Kasumi-1 (cell line): ENCODE measurements around the gene SGF29.
A peak's percentile ranks its signal among the peaks of the same experiment; 100 is the strongest.
"Not testable (repeated sequence)": the region's sequence is repeated elsewhere in the genome, so short reads cannot be mapped to it uniquely, and the experiment has no call there.

Experiments used
- DNase-seq, 2 experiments: peaks; one replicate each; lab custom pipeline; 2025; lab: John Stamatoyannopoulos, UW

SGF29 gene

DNA sequence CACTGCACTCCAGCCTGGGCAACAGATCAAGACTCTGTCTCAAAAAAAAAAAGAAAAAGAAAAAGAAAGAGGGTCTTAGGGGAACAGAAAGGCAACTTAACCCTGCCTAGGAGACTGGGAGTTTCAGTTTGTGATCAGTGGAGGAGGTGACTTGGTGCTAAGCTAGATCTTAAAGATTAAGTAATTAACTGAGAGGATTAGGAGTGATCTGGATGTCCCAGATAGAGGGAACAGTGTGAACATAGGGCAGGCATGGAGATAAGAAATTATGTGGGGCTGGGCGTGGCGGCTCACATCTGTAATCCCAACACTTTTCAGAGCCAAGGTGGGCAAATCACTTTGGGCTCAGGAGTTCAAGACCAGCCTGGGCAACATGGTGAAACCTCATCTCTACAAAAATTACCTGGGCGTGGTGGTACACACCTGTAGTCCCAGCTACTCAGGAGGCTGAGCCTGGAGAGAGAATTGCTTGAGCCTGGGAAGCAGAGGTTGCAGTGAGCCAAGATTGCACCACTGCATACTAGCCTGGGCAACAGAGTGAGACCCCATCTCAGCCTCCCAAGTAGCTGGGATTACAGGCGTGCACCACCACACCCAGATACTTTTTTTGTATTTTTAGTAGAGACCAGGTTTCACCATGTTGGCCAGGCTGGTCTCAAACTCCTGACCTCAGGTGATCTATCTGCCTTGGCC, 12.7 kb downstream of the SGF29 start:
- DNase-seq: not testable (repeated sequence)

DNA sequence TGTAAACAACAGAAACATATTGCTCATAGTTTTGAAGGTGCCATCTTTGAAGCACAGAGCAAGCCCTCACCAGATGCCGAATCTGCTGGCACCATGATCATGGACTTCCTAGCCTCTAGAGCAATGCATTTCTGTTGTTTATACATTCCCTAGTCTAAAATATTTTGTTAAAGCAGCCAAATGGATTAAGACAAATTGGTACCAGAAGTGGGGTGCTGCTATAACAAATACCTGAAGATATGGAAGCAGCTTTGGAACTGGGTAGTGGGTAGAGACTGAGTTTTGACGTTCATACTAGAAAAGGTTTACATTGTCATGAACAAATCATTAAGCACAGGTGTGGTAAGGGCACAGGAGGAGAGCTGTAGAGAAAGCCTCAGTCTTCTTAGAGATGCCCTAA, 13.6 kb downstream of the SGF29 start:
- DNase-seq: no peak

- no peak for DNase-seq
Measured at GRCh38 chr16:28569021-28569420, 15.3 kb downstream of the SGF29 start.

GRCh38 chr16:28569968-28570752, 16.4 kb downstream of the SGF29 start:
- DNase-seq: no peak

DNA sequence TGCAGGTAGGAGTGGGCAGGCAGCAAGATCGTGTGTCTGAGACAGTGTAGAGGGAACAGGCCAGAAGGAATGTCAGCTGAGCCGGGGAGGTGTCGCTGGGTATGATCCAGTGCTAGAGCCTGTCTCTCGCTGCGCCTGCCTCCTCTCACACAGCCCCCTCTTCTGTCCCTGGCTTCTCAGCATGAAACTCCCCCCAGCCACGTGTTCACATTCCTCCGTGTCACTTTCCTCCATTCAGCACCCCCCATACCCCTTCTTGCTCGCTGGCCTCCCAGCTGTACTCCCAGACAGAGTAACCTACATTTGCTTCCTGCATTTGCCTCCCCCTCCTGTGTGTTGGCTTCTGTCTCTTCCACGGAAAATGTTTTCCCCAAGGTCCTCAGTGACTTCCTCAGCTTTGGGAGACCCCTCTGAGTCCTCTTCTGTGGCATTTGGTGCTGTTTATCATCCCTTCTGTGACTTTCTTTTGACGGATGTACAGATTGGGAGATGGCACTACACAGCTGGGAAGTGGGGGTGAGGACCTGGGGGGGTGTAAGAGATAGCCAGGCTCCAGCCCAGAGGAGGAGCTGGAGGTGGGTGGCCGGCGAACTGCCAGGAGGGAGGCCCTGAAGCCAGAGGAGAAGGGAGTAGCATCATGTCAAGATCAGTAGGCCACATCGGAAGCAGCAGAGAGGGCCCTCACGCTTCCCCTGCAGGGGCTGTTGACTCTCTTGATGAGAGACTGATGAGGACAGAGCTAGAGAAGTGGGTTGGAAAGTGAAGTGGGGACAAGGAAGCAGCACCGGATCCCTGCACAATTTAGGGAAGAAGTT, 19.2 kb downstream of the SGF29 start:
- peak; percentile 5 to 7 for DNase-seq

- peak in 1 of 2 experiments; percentile 2 for DNase-seq
Measured at GRCh38 chr16:28573738-28574718, 20.3 kb downstream of the SGF29 start.

DNA sequence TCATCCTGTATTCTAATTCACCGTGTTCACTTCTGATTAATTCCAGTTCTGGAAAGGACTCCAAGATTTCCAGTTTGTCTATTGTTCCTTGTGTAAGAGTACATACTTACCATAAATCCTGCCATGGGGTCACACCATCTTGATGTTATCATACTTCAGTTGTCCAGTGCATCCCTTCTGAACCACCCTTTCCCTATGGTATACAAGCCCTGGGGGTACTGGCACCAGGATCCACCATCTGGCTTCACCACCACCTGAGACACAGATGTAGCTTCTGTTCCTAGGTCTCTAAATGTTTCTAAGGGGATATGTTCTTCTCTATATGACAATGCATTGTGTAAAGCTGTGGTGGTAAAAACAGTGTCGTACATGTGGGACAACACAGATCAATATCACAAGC, 21.2 kb downstream of the SGF29 start:
- no peak for DNase-seq

GRCh38 chr16:28575446-28576109, 21.9 kb downstream of the SGF29 start:
- no peak for DNase-seq

- DNase-seq: no peak
Measured at GRCh38 chr16:28580726-28581315, 27.1 kb downstream of the SGF29 start.

DNA sequence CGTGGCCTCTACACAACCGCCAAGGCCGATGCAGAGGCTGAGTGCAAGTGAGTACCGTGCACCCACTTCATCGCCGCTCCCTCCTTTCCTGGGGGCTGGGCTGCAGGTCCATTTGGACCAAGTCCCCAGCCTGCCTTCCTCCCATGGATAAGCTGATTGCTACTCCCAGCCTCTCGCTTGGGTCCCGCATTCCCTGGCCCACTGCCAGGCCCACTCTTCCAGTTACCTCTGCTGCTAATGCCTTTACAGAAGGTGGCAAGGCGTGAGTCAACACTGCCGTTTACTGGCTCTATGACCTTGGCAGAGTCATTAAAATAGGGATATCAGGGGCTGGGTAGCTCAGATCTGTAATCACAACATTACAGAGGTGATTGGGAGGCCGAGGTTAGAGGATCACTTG, 32.0 kb downstream of the SGF29 start:
- DNase-seq: no peak

DNA sequence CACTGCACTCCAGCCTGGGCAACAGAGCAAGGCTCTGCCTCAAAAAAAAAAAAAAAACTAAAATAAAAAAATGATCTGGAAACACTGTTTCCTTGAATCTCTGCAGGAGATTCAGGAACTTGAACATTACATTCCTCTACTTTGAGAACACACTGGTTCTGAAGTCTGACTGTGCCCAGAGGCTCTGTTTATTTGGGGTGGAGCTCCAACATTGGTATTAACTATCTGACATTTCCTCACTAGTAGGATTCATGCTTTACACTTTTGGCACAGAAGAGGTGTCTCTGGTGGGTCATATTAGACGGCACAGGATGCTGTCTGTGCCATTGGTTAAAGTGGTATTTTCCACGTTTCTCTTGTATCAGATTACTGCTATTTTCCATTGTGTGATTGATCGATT, 32.7 kb downstream of the SGF29 start:
- no peak for DNase-seq

DNA sequence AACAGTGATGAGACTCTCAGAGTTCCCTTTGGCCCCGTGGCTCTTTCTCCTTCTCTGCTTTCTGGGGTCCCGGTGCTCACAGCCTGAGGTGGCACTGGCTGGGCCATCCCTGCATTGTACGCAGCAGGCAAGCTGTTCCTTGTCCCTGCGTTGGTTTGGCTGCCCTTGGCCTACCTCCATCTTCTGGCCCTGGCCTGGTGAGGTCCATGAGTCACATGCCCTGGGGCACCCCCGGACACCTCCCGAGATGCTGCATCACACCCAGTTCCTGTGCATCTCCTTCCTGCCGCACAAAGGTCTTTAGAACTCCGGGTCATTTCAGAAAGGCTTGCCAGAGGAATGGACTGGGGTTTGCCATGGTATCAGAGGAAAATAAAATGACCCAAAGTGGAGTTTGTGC, 33.7 kb downstream of the SGF29 start:
- DNase-seq: no peak

GRCh38 chr16:28589069-28589468, 35.3 kb downstream of the SGF29 start:
- DNase-seq: no peak

- DNase-seq: no peak
Measured at GRCh38 chr16:28589930-28590329, 36.2 kb downstream of the SGF29 start.

GRCh38 chr16:28590384-28591340, 36.9 kb downstream of the SGF29 start:
- DNase-seq: no peak

DNA sequence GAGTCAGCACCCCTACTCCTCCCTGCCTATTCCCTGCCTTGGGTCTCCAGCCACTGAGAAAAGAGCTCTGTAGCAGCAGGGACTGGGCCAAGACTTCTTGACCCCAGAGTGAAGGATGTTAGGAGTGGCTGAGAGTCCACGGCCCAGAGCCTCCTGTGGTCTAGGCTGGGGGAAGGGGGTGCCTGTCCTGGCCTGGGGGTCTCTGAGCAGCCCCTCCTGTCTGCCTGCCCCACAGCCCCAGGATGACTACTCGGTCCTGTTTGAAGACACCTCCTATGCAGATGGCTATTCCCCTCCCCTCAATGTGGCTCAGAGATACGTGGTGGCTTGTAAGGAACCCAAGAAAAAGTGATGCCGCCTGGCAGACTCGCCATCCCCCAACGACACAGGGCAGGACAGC, 37.6 kb downstream of the SGF29 start:
- no peak for DNase-seq

DNA sequence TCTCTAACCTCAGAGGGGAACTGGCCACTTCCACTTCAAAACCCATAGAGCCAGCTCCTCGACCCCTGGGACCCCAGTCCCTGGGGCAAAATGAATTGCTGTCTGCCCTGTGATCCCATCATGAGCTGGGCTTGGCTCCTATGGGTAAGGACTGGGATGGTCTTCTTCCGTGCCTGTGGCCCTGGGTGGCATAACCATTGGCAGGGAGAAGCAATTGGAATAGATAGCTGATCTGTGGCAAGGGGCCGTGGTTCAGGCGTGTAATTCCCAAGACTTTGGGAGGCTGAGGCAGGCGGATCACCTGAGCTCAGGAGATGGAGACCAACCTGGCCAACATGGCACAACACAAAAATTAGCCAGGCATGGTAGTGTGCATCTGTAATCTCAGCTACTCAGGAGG, 38.8 kb downstream of the SGF29 start:
- no peak for DNase-seq

DNA sequence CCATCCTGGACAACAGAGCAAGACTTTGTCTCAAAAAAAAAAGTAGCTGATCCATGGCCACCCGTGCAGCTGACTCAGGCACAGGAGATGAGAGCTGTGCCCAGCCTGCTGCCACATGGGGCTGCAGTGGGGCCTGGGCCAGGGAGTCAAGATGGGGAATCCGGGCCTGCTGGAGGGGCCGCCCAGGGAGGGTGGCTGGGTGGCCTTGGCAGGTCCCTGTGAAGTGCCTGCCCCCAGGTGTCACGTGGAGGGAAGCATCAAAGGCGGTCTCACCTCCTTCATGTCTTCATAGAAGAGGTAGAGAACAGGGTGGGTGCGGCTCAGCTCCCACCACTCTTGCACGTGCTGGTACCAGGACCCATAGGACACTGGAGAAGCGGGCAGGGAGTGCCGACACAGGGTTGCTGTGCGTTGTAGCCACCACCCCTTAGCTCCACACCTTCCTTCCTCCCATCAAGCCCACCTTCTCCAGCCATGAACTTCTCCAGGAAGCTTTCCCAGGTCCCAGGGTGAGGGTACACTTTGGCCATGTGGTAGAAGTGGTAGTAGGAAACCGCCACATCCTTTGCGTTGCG, 39.3 kb downstream of the SGF29 start:
- no peak for DNase-seq

- not testable (repeated sequence) for DNase-seq
Measured at GRCh38 chr16:28595451-28595850, 41.7 kb downstream of the SGF29 start.
